Mesodermal cell (in vitro differentiated cells): ENCODE data around the gene NKX6-2.
"Not testable (repeated sequence)": the region's sequence is repeated elsewhere in the genome, so short reads cannot be mapped to it uniquely, and the experiment has no call there.

Source experiments
- H3K27ac ChIP-seq: 2 replicates; pipeline ENCODE4 v1.7.0; 2013; ENCODE audit warnings: mild to moderate bottlenecking, low read depth, low read length, moderate library complexity; ENCODE audit not compliant: severe bottlenecking
- H3K36me3 ChIP-seq: 2 replicates; pipeline ENCODE4 v1.7.1; 2013; ENCODE audit warnings: mild to moderate bottlenecking, low read length, moderate library complexity; ENCODE audit not compliant: control insufficient read depth, insufficient read depth
- H3K4me1 ChIP-seq: one replicate; pipeline ENCODE4 v1.7.1; 2013; ENCODE audit warnings: mild to moderate bottlenecking, low read length; ENCODE audit not compliant: insufficient read depth, control insufficient read depth, poor library complexity, severe bottlenecking
- H3K4me3 ChIP-seq: 2 replicates; pipeline ENCODE4 v1.7.0; 2013; ENCODE audit warnings: low read length, control low read depth, mild to moderate bottlenecking; ENCODE audit not compliant: insufficient read depth, poor library complexity, severe bottlenecking; ENCODE audit errors: extremely low read depth
- H3K9me3 ChIP-seq: 2 replicates; pipeline ENCODE4 v1.7.1; 2013; ENCODE audit warnings: mild to moderate bottlenecking, low read length, moderate library complexity; ENCODE audit not compliant: control insufficient read depth
- WGBS, 2 experiments: methylation state at CpG; one replicate each; pipeline ENCODE4 v1.1.5; 2013; ENCODE audit warnings: missing lambda C conversion rate in 2 of 2; ENCODE audit not compliant: insufficient coverage in 2 of 2; 5-methylcytosine and 5-hydroxymethylcytosine counted together

NKX6-2 gene

GRCh38 chr10:132826524-132827422 is 40.8 kb upstream of the NKX6-2 start:
- H3K4me3 ChIP-seq: no peak overlapping the region
- peaks cover 19% of the 10 kb centered on the region for H3K9me3 ChIP-seq
- H3K27ac ChIP-seq: no peak overlapping the region
- no peaks in the 10 kb centered on the region for H3K36me3 ChIP-seq
- no peaks in the 10 kb centered on the region for H3K4me1 ChIP-seq
- 93 to 96% methylated on average over 25 to 26 of the region's 36 CpGs for WGBS, 2 experiments

- WGBS, 2 experiments: 84 to 89% methylated on average over 25 to 33 of the region's 34 CpGs
- not testable (repeated sequence) for H3K27ac ChIP-seq, H3K36me3 ChIP-seq, H3K4me1 ChIP-seq, H3K4me3 ChIP-seq
- peaks cover 19% of the 10 kb centered on the region for H3K9me3 ChIP-seq
Observed at GRCh38 chr10:132825783-132826523, 40.0 kb upstream of the NKX6-2 start.

- Histone ChIP-seq H3K9me3 (peaks cover 6% of the 10 kb centered on the region), H3K27ac (no peak overlapping the region), H3K4me1 (no peaks in the 10 kb centered on the region), H3K4me3 (no peak overlapping the region), H3K36me3 (no peaks in the 10 kb centered on the region)
- WGBS, 2 experiments: 84 to 89% methylated on average over 11 to 13 of the region's 13 CpGs
Observed at GRCh38 chr10:132820056-132820455, 34.1 kb upstream of the NKX6-2 start.

GRCh38 chr10:132817701-132818211 is 31.8 kb upstream of the NKX6-2 start:
- Histone ChIP-seq H3K4me3 (no peak overlapping the region), H3K36me3 (no peaks in the 10 kb centered on the region), H3K4me1 (no peaks in the 10 kb centered on the region), H3K27ac (no peak overlapping the region), H3K9me3 (peaks cover 4% of the 10 kb centered on the region)
- WGBS, 2 experiments: 85 to 90% methylated on average over 19 to 26 of the region's 29 CpGs

GRCh38 chr10:132816718-132817117 is 30.8 kb upstream of the NKX6-2 start:
- H3K9me3 ChIP-seq: peaks cover 4% of the 10 kb centered on the region
- 88% methylated on average over 8 to 9 of the region's 12 CpGs for WGBS, 2 experiments
- no peak overlapping the region for H3K27ac ChIP-seq
- H3K4me3 ChIP-seq: no peak overlapping the region
- H3K4me1 ChIP-seq: no peaks in the 10 kb centered on the region
- H3K36me3 ChIP-seq: no peaks in the 10 kb centered on the region

- no peaks in the 10 kb centered on the region for H3K36me3 ChIP-seq
- 86% methylated on average over 15 to 18 of the region's 18 CpGs for WGBS, 2 experiments
Observed at GRCh38 chr10:132815168-132815857, 29.4 kb upstream of the NKX6-2 start.

GRCh38 chr10:132814469-132814856 is 28.5 kb upstream of the NKX6-2 start:
- H3K4me1 ChIP-seq: no peaks in the 10 kb centered on the region
- 84 to 92% methylated on average over 14 to 15 of the region's 16 CpGs for WGBS, 2 experiments
- H3K36me3 ChIP-seq: no peaks in the 10 kb centered on the region
- H3K4me3 ChIP-seq: no peak overlapping the region
- H3K9me3 ChIP-seq: peaks cover 2% of the 10 kb centered on the region
- H3K27ac ChIP-seq: no peak overlapping the region

More at GRCh38 chr10:132815168-132815857, 29.4 kb upstream of the NKX6-2 start:
- Histone ChIP-seq H3K4me3 (no peak overlapping the region), H3K4me1 (no peaks in the 10 kb centered on the region), H3K9me3 (peaks cover 4% of the 10 kb centered on the region), H3K27ac (no peak overlapping the region)

GRCh38 chr10:132813560-132814468 is 27.9 kb upstream of the NKX6-2 start:
- H3K36me3 ChIP-seq: no peaks in the 10 kb centered on the region
- H3K4me3 ChIP-seq: no peak overlapping the region
- no peaks in the 10 kb centered on the region for H3K9me3 ChIP-seq
- H3K4me1 ChIP-seq: no peaks in the 10 kb centered on the region
- no peak overlapping the region for H3K27ac ChIP-seq
- 85 to 90% methylated on average over 10 to 16 of the region's 28 CpGs for WGBS, 2 experiments

GRCh38 chr10:132813001-132813401 is 27.1 kb upstream of the NKX6-2 start:
- Histone ChIP-seq H3K4me1 (no peaks in the 10 kb centered on the region), H3K4me3 (no peak overlapping the region), H3K27ac (no peak overlapping the region), H3K9me3 (no peaks in the 10 kb centered on the region), H3K36me3 (no peaks in the 10 kb centered on the region)
- 89 to 94% methylated on average over 10 of the region's 10 CpGs for WGBS, 2 experiments

GRCh38 chr10:132812520-132812919 is 26.6 kb upstream of the NKX6-2 start:
- Histone ChIP-seq H3K4me1 (no peaks in the 10 kb centered on the region), H3K36me3 (no peaks in the 10 kb centered on the region), H3K27ac (no peak overlapping the region), H3K4me3 (no peak overlapping the region), H3K9me3 (no peaks in the 10 kb centered on the region)
- 80 to 83% methylated on average over 4 to 7 of the region's 11 CpGs for WGBS, 2 experiments
